Mammary epithelial cell (primary cell): Measurements from ENCODE around the gene GBX1.

Experiments
- CTCF ChIP-seq, 2 donors: IDR thresholded peaks in 1 of 2; conservative IDR thresholded peaks in 1 of 2; 2 replicates each; pipeline ENCODE4 v1.5.1; 2011 to 2012; ENCODE audit warnings: inconsistent platforms in 2 of 2, low read length in 2 of 2, mild to moderate bottlenecking in 2 of 2, control low read depth in 1 of 2, low read depth in 1 of 2; ENCODE audit not compliant: insufficient read depth in 1 of 2; ENCODE audit errors: extremely low read depth in 1 of 2
- EZH2 ChIP-seq: IDR thresholded peaks from 2 replicates; pipeline ENCODE4 v1.6.1; 2012; ENCODE audit warnings: low read length, inconsistent platforms, borderline replicate concordance

- TF ChIP-seq EZH2 (no peak), CTCF (conservative IDR thresholded peaks at IDR 0.05 in 1 of 2, IDR thresholded peaks at IDR 0.05 in 1 of 2; ENCODE audit: extremely low read depth in 1 of 2, insufficient read depth in 1 of 2, low read depth in 1 of 2, low read length in 2 of 2) (no peak)
These were observed 39.4 kb downstream of the GBX1 start for GRCh38 chr7:151128144-151128543.
